Astrocyte of the hippocampus (primary cell): ENCODE data around the gene DBNL.

Experiments used
- DNase-seq: peaks from one replicate; pipeline ENCODE4 v3.0.0; 2011; ENCODE audit warnings: low read depth, low spot score

The DBNL gene

DNA sequence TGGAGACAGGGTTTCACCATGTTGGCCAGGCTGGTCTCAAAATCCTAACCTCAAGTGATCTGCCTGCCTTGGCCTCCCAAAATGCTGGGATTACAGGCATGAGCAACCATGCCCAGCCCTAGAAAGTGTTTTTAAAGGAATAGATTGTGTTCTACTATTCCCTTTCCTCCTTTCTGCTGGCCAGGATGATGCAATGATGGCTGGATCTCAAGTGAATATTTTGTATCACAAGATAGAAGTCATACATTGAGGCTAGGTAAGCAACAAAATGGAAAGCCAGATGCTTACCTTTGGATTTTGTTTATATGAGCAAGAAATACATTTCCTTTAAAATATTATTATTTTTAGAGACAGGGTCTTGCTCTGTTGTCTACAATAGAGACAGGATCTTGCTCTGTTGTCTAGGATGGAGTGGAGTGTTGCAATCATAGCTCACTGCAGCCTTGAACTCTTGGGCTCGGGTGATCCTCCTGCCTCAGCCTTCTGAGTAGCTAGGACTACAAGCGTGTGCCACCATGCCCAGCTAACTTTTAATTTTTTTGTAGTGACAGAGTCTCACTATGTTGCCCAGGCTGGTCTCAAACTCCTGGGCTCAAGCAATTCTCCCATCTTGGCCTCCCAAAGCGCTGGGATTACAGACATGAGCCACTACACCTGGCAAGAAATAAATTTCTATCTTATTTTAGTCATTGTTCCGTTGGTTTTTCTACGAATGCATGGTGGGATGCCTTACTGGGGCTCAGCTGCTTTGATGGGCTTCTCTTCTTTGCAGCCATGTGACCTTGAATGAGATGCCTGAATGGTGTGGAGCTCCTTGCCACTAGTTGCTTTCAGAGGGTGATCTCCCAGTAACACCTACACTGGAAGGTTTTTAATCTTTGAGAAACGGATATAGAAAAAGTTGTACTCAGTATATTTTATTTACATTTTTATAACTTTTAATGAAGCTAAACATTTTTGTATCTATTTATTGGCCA lies 53.9 kb downstream of the DBNL start:
- DNase-seq = no peak

DNA sequence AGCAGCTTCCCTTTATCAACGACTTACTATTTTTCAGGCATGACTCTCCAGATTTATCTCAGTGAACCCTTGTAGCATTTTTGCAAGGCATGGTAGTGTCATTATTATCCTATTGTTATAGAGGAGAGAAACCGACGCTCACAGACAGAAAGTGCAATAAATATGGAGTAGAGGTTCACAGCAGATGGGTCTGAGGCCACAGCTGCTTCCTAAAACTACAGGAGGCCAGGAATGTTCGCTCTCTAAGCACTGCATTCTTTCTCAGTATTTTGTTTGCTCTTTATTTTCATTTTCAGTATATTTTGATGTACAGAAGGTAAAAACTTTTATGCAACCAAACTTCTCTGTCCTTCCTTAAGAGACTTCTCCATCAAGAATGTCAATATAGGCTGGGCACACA lies 55.2 kb downstream of the DBNL start:
- DNase-seq = no peak

DNA sequence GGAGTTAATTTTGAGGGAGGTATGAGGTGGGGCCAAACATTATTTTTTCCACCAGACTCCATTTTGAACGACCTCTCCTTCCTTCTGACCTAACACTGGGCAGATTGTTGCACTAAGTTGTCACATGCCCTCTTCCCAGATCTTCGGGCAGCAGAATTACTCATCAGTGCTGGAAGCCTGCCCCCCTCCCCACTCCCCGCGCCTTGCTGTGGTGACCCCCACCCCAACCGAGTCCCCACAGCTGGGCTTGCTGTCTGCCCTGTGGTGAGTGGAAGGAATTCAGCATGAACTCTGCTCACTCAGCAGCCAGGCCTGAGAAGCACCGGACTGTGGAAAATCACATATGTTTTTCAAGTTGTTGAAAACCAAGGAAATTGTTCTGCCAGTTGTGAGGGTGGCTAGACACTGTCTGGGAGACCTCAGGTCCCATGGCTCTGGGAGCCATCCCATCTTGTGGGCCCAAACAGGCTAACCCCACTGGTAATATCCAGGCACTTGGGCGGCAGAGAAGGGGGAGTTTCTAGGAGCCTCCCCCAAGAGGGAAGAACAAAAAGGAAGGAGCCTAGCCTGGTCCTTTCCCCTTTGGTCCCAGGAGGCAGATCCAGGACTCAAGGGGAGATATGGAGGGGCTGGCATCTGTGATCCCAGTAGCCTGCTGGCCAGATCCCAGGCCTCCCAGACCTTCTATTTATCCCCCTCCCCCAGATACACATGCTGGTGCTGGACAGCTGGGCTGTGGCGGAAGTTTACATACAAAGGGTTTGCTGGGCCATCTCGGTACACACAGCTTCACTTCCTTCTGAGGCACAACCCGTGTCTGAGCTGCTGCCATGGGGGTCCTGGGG lies 56.2 kb downstream of the DBNL start:
- DNase-seq = peak; percentile 89

DNA sequence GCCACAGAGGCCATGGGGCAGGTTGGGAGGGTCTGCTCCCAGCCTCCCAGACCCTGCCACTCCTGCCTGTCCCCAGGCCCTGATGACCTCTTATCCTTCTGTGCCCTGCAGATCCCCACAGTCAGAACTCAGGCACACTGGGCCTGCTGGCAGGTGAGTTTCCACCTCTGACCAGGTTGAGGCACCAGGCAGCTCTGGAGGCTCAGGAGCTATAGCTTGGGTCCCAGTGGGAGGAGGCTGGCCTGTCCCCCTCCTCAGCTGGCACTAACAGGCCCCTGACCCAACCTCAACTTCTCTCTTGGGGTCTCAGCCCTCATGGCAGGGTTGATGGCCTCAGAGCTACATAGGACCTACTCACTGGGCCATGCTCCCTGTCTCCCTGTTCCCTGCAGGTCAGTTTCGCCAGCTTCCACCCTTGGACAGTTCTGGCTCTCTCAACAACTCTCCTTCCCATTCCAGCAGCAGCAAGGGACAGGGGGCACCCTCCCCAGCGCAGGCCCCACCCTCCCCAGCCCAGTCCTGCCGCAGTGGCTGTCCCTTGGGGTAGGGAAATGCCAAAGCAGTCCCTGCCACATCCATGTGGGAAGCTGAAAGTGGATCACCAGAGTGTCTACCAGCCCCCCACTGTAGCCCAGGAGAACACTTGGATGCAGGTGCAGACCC lies 56.9 kb downstream of the DBNL start:
- no peak for DNase-seq

DNA sequence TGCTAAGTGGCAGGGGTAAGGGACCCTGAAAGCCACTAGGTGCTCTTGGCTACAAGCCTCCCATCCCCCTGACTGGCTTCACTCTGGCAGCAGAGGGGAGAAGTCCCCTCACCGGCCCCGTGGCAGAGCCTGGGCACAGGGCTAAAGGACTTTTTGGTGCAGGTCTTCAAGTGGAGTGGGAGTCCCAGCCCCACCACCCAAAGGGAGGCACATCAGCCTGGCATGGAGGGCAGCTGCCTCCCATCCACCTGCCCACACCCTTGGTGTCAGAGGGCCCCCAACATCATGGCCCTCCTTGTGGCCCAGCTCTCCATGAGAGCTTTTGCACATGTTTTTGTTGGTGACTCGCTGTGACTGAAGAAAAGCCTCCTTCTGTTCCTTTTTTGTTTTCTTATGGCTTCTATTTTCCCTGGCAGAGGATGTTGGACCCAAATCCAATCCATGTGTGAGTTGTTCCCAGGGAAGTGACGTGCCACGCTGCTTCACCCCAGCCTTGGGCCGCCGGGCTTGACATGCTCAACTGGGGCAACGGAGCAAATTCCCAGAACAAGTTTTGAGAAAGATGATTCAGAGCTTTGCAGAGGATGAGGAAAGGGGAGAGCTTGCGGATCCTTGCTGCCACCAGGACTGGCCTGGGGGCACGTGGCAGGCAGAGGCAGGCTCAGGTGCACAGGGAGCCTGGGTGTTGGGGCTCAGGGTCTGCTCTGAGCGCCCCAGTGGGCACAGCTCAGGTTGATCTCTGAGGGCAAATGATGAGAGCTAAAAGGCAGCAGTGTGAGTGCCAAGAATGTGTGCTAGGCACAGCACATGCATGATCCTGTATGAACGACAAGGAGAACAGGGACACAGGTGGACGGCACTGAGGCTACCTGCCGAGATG lies 57.7 kb downstream of the DBNL start:
- DNase-seq = peak; percentile 58

DNA sequence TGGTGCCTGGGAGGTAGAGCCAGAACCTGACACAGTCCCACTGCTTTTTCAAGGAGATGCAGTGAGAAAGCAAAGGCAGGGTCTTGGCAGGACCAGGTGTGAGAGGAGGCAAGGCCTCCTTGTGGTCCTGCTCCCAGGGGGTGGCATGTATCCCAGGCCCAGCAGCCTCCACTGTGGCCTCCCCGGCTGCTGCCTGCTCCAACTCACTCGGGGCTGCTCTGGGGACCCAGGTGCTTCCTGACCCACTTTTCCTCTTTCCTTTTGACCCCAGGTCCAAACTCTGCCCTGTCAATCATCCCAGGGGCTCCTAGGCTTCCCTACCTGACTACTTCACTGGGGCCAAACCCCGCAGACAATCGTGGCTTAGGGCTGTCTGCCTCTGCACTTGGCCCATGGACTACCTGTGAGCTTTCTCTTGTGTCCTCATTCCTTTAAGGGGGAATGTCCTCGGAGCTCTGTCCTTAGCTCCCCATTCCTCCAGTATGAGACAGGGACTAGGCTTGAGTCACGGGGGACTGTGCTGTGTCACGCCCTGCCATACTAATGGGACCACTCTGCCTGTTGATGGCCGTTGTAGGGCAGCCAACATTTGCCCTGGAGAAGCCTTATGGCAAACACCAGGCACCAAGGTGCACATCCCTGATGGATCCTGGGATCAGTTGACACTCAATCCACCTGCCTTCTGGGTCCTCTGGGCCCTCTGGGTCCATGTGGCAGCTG lies 58.5 kb downstream of the DBNL start:
- no peak for DNase-seq

DNA sequence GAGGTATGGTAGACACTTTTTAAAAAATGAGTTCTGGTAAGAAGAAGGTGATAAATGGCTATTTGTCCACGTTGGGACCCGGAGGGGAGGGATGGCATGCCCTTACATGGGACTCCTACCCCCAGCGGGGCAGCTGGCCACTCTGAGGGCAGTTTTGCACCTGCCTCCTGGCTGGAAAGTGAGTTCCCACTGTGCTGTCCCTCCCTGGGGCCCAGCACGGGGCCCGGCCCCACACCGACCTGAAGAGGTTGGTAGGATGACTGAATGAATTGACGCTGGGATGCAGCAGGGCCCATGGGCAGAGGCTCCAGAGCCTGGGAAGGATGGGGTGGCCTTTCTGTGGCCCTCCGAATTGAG lies 59.0 kb downstream of the DBNL start:
- DNase-seq = no peak

DNA sequence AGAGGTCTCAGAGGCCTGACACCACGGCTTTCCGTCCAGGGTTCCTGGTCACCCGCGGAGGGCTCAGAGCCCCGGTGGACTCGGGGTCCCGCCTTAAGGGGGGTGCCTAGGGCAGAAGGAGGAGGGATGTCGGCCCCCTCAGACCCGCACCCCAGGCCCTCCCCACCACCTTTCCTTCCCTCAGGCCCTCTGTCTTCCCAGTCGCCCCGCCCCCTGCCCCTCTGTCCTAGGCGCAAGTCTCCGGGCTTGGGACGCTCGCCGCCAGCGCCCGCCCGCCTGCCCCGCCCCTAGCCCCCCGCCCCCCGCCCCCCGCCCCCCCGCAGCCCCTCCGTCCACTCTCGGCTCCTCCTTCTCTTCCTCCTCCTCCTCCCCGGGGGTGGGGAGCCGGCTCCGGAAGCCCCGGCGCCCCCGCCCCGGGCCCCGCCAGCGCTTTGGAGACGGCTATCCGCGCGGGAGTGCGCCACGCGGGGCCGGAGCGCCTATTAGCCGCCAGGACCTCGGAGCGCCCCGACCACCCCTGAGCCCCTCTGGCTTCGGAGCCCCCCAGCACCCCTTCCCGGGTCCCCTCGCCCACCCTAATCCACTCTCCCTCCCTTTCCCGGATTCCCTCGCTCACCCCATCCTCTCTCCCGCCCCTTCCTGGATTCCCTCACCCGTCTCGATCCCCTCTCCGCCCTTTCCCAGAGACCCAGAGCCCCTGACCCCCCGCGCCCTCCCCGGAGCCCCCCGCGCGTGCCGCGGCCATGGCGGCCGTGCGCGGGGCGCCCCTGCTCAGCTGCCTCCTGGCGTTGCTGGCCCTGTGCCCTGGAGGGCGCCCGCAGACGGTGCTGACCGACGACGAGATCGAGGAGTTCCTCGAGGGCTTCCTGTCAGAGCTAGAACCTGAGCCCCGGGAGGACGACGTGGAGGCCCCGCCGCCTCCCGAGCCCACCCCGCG lies 59.7 kb downstream of the DBNL start, which contains the start of gene AEBP1:
AEBP1 (plus strand) TSS at position 423 of the 937 bp plus-strand sequence; CDS start at position 744, 321 bp downstream.
- peak; percentile 65 for DNase-seq

DNA sequence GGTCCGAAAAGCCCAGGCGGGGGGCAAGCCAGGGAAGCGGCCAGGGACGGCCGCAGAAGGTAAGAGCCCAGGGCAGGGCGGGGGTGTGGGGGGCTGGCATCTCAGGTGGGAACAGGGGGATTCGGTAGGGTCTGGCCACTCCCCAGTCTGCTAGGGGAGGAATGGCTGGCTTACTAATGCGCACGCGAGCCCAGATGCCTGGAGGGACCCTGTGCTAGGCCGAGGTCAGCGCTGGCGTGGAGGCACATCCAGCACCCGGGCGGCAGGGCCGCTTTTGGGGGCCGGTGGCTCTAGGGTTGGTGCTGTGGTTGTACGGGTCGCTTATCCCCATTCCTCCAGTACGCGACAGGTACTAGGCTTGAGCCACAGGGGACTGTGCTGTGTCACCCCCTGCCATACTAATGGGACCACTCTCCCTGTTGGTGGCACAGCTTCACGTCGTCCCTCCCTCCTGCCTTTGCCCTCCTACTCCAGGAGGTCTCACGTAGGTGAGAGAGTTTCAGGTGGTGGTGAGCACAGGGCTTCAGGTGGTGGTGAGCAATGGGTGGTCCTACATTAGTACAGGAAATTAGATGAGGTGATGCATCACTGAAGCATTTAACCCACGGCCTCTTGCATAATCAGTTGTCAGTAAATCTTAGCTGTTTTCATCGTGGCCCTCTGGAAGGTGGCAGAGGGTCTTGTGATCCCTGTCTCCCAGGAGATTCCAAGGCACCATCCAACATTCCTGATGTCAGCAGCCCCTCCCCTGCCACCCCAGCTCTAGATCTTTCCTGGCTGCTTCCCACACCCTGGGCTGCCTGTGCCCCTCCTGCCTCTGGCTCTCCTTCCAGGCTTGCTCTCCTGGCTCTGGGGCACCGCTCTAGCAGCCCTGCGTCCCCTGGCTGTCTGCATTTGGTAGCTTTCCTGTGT lies 60.6 kb downstream of the DBNL start:
- peak; percentile 72 for DNase-seq

DNA sequence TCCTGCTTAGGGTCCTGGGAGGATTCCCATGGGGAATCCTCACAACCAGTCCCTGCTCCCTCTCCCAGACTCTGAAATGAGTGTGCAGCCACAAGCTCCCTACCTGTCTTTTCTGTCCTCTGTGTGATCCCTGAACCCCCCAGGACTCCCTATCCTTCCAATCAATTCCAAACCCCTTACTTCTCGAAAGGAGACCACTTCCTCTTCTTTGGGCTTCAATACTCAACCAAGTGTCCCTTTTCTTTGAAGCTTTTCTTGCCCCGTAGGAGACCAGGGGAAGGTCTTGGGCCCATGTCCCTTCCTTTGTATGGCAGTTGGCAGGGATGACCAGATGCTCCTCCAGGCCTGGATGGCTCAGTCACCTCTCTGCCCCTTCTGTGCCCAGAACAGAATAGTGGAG lies 61.3 kb downstream of the DBNL start:
- no peak for DNase-seq

DNA sequence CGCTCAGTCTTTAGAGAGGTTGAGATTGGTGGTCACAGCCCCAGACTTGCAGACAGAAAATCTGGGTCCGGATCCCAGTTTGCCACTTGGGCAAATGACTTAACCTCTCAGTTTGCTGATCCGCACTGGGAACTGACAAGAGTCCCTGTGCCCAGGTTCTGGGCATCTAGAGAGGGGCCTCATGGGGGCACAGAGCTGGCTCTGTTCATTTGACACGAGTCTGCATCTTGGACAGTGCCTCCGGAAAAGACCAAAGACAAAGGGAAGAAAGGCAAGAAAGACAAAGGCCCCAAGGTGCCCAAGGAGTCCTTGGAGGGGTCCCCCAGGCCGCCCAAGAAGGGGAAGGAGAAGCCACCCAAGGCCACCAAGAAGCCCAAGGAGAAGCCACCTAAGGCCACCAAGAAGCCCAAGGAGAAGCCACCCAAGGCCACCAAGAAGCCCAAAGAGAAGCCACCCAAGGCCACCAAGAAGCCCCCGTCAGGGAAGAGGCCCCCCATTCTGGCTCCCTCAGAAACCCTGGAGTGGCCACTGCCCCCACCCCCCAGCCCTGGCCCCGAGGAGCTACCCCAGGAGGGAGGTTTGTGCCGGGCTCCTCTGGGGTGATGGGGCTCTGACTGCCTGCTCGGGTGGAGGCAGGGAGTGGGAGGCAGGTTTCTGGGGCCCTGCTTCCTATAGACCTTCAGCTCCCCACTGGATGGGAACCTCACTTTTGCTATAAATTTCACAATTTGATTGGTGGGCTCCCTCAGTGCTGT lies 62.0 kb downstream of the DBNL start:
- no peak for DNase-seq

DNA sequence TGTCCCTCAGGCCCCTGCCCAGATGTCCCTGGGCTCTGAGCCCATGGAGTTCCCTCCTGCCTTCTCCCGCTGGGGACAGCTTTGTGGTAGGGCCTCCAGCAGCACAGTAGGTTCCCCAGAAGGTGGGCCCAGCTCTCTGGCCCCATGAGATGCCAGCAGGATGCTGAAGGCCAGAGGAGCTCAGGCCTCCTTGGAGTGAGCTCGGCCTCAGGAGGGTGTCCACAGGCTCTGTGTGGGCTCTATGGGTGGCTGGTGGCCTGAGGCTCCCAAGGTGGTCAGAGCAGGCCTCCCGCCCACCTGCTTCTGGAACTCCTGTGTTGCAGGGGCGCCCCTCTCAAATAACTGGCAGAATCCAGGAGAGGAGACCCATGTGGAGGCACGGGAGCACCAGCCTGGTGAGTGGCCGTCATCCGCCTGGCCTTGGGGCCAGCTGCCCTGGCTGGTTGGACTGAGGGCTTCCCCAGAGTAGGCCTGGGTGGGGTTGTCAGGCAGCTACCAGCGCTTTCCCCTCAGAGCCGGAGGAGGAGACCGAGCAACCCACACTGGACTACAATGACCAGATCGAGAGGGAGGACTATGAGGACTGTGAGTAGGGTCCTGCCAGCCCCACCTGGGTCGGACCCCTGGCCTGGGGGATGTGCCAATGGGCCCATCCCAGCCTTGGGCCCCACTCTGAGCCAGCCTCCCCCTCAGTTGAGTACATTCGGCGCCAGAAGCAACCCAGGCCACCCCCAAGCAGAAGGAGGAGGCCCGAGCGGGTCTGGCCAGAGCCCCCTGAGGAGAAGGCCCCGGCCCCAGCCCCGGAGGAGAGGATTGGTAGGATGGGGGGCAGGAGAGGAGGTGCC lies 62.8 kb downstream of the DBNL start:
- DNase-seq = no peak

DNA sequence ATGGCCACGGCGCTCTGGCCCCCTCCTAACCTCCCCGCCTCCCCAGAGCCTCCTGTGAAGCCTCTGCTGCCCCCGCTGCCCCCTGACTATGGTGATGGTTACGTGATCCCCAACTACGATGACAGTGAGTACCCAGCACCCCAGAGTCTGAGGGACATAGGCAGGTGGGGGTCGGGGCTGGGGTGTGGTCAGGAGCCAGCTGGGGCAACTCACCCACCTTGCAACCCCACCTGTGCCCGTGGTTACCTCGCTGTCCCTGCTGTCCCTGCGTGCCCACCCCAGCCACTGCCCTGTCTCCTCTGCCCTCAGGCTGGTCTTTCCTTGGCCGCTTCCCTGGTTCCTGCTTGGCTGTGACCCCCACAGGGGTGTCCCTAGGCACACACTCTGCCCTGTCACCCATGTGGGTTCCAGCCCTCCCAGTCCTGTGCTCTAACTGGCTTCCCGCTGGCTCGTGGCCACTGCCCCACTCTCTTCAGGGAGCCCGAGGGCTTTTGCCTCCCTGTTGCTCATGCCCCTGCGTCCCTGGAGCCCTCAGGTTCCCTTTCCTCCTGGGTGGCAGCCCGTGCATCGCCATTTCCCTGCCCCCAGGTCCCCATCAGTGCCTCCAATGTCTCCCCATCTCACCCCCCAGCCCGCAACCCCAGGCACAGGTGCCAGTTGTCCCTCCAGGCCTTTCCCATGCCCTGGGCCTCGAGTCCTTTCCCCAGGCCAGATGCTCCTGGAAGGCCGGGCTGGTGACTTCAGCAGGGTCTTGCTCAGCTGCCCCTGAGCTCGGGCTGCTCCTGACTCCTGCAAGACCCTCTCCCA lies 63.7 kb downstream of the DBNL start:
- DNase-seq = no peak

DNA sequence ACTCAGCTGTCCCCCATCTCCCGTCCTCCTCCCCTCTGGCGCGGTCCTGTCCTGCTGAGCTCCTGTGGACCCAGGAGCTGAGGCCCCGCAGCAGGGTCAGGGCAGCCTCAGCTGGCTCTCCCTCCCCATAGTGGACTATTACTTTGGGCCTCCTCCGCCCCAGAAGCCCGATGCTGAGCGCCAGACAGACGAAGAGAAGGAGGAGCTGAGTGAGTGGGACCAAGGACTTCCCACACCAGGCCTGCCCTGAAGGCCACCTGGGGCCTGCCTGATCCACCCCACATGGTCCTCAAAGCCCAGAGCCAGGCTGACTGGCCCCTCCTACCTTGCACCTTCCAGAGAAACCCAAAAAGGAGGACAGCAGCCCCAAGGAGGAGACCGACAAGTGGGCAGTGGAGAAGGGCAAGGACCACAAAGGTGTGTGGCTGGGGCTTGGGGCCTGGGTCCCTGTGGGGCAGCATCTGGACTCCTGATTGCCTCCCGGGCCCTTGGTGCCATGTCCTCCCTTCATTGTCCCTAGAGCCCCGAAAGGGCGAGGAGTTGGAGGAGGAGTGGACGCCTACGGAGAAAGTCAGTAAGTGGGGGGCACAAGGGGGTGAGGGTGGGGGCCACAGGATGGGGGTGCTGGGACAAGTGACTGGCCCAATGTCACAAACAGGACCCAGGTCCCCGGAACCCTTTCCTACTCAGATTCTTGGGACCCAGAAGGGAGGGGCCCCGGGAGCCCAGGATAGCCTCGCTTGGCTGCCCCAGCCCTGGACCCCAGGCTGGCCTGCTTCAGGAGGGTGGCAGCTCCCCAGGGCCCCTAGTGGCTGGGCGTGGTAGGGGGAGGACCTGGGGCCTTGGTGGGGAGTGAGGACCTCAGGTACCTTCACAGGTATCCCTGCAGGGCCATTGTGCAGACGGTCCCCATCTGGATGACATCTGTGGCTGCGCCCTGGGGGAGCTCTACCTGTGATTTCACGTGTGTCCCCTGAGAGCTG lies 64.6 kb downstream of the DBNL start:
- DNase-seq = no peak
